OCI-LY3 (cell line): ENCODE results near the gene DOC2A.

Experiments used
- H2AFZ ChIP-seq: fragments of 200-600, 300-600 bp; shearing (Covaris generic); 2 replicates; pipeline ENCODE4 v1.6.0; 2014; ENCODE audit warnings: antibody characterized with exemption, low read depth, low read length
- H3K27ac ChIP-seq: fragments of 200-600, 300-600 bp; sonication (generic); 2 replicates; pipeline ENCODE4 v1.5.1; 2014; ENCODE audit warnings: mild to moderate bottlenecking, low read length, moderate library complexity, mixed read lengths
- H3K27me3 ChIP-seq: fragments of 200-600, 300-600 bp; sonication (generic); 2 replicates; pipeline ENCODE4 v1.6.1; 2014; ENCODE audit warnings: low read depth, low read length, mixed read lengths
- H3K36me3 ChIP-seq: fragments of 200-600, 300-600 bp; sonication (generic); replicated peaks from 2 replicates; pipeline ENCODE3; 2014; ENCODE audit warnings: low read depth, low read length, mixed read lengths
- H3K4me1 ChIP-seq: fragments of 300-600, 200-600 bp; sonication (generic); 2 replicates; pipeline ENCODE4 v1.6.1; 2014; ENCODE audit warnings: low read length, mixed read lengths
- H3K4me2 ChIP-seq: fragments of 200-600, 300-600 bp; sonication (generic); 2 replicates; pipeline ENCODE4 v1.6.1; 2014; ENCODE audit warnings: low read length, mixed read lengths
- H3K4me3 ChIP-seq: fragments of 300-600, 200-600 bp; sonication (generic); 2 replicates; pipeline ENCODE4 v1.5.1; 2014; ENCODE audit warnings: antibody characterized with exemption, mild to moderate bottlenecking, low read length, moderate library complexity
- H3K79me2 ChIP-seq: fragments of 300-600, 200-600 bp; shearing (Covaris generic); 2 replicates; pipeline ENCODE4 v1.6.1; 2014; ENCODE audit warnings: mild to moderate bottlenecking, low read length, mixed read lengths
- H3K9ac ChIP-seq: fragments of 300-600, 200-600 bp; shearing (Covaris generic); 2 replicates; pipeline ENCODE4 v1.6.0; 2014; ENCODE audit warnings: mild to moderate bottlenecking, low read length, moderate library complexity
- H3K9me3 ChIP-seq: fragments of 200-600, 300-600 bp; shearing (Covaris generic); 2 replicates; pipeline ENCODE4 v1.6.1; 2014; ENCODE audit warnings: low read length, mixed read lengths; ENCODE audit not compliant: insufficient read depth
- H4K20me1 ChIP-seq: fragments of 200-600, 300-600 bp; sonication (generic); 2 replicates; pipeline ENCODE4 v1.6.1; 2016; ENCODE audit warnings: low read length, mixed read lengths; ENCODE audit not compliant: insufficient read depth
- EZH2phosphoT487 ChIP-seq: fragments of 200-600 bp; shearing (Covaris generic); IDR thresholded peaks from 2 replicates; pipeline ENCODE4 v1.6.1; 2018; ENCODE audit warnings: antibody characterized with exemption, mixed run types, low read depth
- TF ChIP-seq, protein P1 (sequence below): fragments of 200-600, 300-600 bp; sonication (generic); IDR thresholded peaks from 2 replicates; pipeline ENCODE4 v1.5.1; 2014; ENCODE audit warnings: antibody characterized with exemption, low read length, low read depth

Gene DOC2A

DNA sequence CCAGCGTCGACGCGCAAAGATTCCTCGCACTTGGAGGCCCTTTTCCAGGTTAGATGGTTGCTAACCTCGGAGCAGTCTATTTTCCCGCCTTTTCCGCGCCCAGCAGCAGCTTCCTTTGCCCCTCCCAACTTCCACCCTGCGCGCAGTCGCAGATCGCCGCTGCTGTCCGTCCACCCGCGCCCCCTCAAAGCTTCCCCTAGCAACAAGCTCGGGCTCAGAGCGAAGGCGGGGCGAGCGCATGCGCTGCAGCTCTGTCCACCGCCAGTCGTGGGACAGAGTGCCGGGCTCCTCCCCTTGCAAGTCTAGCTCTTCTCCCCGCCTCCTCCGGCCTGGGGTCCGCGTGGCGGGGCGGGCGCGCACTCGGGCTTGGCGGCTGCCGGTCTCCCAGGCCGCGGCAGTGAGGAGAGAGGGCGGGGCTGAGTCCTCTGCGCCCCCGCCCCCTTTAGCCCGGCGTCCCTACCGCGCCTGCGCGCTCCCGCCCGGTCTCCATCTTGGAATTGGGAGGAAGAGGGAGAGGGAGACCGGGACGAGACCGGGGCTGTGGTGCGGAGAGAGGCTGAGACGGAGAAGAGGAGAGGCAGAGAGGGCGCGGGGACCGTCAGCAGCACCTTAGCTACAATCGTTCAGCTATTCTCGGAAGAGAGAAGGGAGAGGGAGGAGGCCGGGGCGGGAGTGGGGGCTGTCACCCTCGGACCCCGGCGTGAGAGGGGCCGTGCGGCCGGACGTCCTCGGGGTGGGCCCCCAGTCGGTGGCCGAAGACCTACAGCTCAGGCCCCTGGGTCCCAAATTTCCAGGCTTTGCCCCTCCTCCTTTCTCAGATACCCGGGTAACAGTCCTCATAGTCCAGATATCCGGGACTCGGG, 37.2 kb downstream of the DOC2A start, which contains the start of gene TAOK2:
TSS of gene TAOK2 (plus strand) at position 485 of the 863 bp plus-strand sequence. CDS start 3,905 bp downstream, outside the sequence.
- peak within 1 kb of the TSS; percentile 98 for H3K4me3 ChIP-seq
- peak within 1 kb of the TSS; percentile 78; the same call in 1 of the 2 replicates for H2AFZ ChIP-seq
- peak within 1 kb of the TSS; percentile 99 for H3K4me2 ChIP-seq
- H3K27ac ChIP-seq = peak within 1 kb of the TSS; percentile 48
- H3K9me3 ChIP-seq = no peaks in the 10 kb centered on the region
- H3K4me1 ChIP-seq = peaks cover 22% of the 10 kb centered on the region
- no peak for TF ChIP-seq EZH2phosphoT487
- TF ChIP-seq, protein P1, sequence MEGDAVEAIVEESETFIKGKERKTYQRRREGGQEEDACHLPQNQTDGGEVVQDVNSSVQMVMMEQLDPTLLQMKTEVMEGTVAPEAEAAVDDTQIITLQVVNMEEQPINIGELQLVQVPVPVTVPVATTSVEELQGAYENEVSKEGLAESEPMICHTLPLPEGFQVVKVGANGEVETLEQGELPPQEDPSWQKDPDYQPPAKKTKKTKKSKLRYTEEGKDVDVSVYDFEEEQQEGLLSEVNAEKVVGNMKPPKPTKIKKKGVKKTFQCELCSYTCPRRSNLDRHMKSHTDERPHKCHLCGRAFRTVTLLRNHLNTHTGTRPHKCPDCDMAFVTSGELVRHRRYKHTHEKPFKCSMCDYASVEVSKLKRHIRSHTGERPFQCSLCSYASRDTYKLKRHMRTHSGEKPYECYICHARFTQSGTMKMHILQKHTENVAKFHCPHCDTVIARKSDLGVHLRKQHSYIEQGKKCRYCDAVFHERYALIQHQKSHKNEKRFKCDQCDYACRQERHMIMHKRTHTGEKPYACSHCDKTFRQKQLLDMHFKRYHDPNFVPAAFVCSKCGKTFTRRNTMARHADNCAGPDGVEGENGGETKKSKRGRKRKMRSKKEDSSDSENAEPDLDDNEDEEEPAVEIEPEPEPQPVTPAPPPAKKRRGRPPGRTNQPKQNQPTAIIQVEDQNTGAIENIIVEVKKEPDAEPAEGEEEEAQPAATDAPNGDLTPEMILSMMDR = no peak
- H3K27me3 ChIP-seq = no peaks in the 10 kb centered on the region
- H3K36me3 ChIP-seq = peaks cover 9% of the 10 kb centered on the region
- H3K9ac ChIP-seq = peak within 1 kb of the TSS; percentile 98
- H3K79me2 ChIP-seq = peaks cover 40% of the 10 kb centered on the region
- peaks cover 25% of the 10 kb centered on the region; the same call in 1 of the 2 replicates for H4K20me1 ChIP-seq

DNA sequence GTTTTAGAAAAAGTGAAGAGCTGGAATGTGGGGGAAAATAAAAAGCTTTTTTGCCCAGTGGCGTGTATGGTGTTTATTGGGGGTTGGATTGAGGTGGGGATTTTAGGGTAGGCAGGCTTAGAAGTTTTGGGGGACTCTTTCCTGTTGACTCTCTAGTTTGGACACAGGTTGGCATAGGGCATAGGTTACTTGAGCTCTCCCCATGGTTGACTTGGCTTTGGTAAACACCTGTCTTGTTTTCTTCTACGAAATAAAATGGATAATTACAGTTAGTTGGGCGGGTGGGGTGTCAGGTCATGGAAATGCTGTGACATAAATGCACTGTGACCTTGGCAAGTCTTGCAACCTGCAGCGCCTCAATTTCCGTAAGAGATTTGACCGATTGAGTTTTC, 37.8 kb downstream of the DOC2A start:
- no peaks in the 10 kb centered on the region for H3K9me3 ChIP-seq
- H3K36me3 ChIP-seq = peaks cover 5% of the 10 kb centered on the region
- H3K79me2 ChIP-seq = peaks cover 40% of the 10 kb centered on the region
- H3K4me2 ChIP-seq = peak overlapping the region; percentile 99
- TF ChIP-seq, protein P1 = no peak
- no peak for TF ChIP-seq EZH2phosphoT487
- H3K27me3 ChIP-seq = no peaks in the 10 kb centered on the region
- peak overlapping the region; percentile 98 for H3K4me3 ChIP-seq
- H3K4me1 ChIP-seq = peaks cover 22% of the 10 kb centered on the region
- peak overlapping the region; percentile 54; the same call in 1 of the 2 replicates for H2AFZ ChIP-seq
- no peak overlapping the region for H3K27ac ChIP-seq
- peak overlapping the region; percentile 7; the same call in 1 of the 2 replicates for H3K9ac ChIP-seq
- peaks cover 25% of the 10 kb centered on the region; the same call in 1 of the 2 replicates for H4K20me1 ChIP-seq

DNA sequence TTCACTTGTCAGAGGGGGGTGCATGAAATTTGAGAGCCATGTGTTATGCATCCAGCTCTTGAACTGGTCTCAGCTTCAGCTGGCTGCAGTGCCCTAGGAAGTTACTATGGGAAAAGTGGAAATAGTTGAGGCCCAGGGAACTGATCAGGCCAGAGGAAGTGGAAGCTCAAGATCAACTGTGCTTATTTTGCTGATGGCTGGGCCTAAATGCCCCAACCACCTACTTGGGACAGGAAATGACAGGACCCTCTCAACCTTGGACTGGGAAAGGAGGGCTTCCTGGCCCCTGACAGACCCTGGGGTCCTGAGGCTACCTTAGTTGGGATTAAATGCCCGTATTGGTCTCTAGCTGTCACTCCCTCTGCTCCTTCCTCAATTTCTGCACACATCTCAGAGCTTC, 38.3 kb downstream of the DOC2A start:
- H3K9ac ChIP-seq = no peak overlapping the region
- H3K4me2 ChIP-seq = no peak overlapping the region
- TF ChIP-seq, protein P1 = no peak
- TF ChIP-seq EZH2phosphoT487 = no peak
- no peak overlapping the region for H3K4me3 ChIP-seq
- no peak overlapping the region for H3K27ac ChIP-seq
- no peaks in the 10 kb centered on the region for H3K9me3 ChIP-seq
- peaks cover 22% of the 10 kb centered on the region for H3K4me1 ChIP-seq
- peaks cover 38% of the 10 kb centered on the region for H3K79me2 ChIP-seq
- H3K36me3 ChIP-seq = peaks cover 5% of the 10 kb centered on the region
- H3K27me3 ChIP-seq = no peaks in the 10 kb centered on the region
- peaks cover 25% of the 10 kb centered on the region; the same call in 1 of the 2 replicates for H4K20me1 ChIP-seq
- H2AFZ ChIP-seq = no peak overlapping the region

DNA sequence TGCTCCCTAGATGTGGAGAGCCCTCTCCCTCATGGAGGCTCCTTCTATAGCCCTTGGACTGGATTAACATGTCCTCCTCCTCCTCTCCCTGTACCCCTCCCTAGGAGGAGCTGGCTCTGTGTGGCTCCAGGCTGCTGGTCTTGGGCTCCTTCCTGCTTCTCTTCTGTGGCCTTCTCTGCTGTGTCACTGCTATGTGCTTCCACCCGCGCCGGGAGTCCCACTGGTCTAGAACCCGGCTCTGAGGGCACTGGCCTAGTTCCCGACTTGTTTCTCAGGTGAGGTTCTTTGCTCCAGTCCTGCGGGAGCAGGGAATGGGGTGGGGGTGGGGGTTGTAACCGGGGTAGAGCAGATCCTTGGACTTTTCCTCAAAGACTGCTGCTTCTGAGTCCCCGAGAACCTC, 39.5 kb downstream of the DOC2A start:
- TF ChIP-seq, protein P1 = no peak
- no peak for TF ChIP-seq EZH2phosphoT487
- no peak overlapping the region for H3K4me3 ChIP-seq
- H3K27me3 ChIP-seq = no peaks in the 10 kb centered on the region

More for the DNA sequence above, 39.5 kb downstream of the DOC2A start:
- H3K9ac ChIP-seq = no peak overlapping the region
- peaks cover 22% of the 10 kb centered on the region for H3K4me1 ChIP-seq
- no peak overlapping the region for H3K27ac ChIP-seq
- H4K20me1 ChIP-seq = peaks cover 15% of the 10 kb centered on the region; the same call in 1 of the 2 replicates
- peaks cover 5% of the 10 kb centered on the region for H3K36me3 ChIP-seq
- H2AFZ ChIP-seq = no peak overlapping the region
- no peak overlapping the region for H3K4me2 ChIP-seq
- H3K9me3 ChIP-seq = no peaks in the 10 kb centered on the region
- peaks cover 26% of the 10 kb centered on the region for H3K79me2 ChIP-seq
